Skeletal muscle satellite cell (primary cell): ENCODE data around the gene BCO2.

ENCODE experiments used
- H3K27me3 ChIP-seq: 2 replicates; pipeline ENCODE4 v1.7.0; 2013; ENCODE audit warnings: low read length; ENCODE audit not compliant: control insufficient read depth, insufficient read depth
- H3K36me3 ChIP-seq: 2 replicates; pipeline ENCODE4 v1.7.0; 2013; ENCODE audit warnings: mild to moderate bottlenecking, control low read depth, low read length; ENCODE audit not compliant: insufficient read depth
- H3K4me1 ChIP-seq: 2 replicates; pipeline ENCODE4 v1.7.0; 2013; ENCODE audit warnings: low read length; ENCODE audit not compliant: control insufficient read depth, insufficient read depth
- H3K4me2 ChIP-seq: 2 replicates; pipeline ENCODE4 v1.7.0; 2013; ENCODE audit warnings: mild to moderate bottlenecking, low read length
- H3K4me3 ChIP-seq: 2 replicates; pipeline ENCODE4 v1.7.0; 2013; ENCODE audit warnings: low read length
- H3K9ac ChIP-seq: 2 replicates; pipeline ENCODE4 v1.7.0; 2013; ENCODE audit warnings: mild to moderate bottlenecking, low read depth, low read length, moderate library complexity
- H3K9me3 ChIP-seq: replicated peaks from 2 replicates; pipeline ENCODE4 v1.7.0; 2013; ENCODE audit warnings: mild to moderate bottlenecking, control low read depth, low read length

The BCO2 gene

DNA sequence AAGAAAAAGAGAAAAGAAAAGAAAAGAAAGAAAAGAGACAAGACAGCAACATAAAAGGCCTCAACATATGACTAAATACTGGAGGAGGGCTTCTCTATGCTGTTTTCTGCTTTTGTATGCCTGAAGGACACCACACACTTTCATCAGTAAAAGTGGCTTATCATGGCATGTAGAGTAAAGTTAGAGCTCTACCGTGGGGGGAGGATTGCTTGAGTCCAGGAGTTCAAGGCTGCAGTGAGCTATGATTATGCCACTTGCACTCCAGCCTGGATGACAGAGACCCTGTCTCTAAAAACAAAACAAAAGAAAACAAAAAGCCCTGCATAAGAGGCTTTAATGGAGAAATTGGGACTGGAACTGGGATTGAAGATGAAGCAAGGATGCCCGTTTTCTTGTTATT lies 56.6 kb downstream of the BCO2 start:
- H3K4me3 ChIP-seq = no peak overlapping the region
- H3K9me3 ChIP-seq = no peaks in the 10 kb centered on the region
- H3K36me3 ChIP-seq = peaks cover 61% of the 10 kb centered on the region
- no peaks in the 10 kb centered on the region for H3K27me3 ChIP-seq
- H3K4me1 ChIP-seq = peaks cover 21% of the 10 kb centered on the region
- no peak overlapping the region for H3K4me2 ChIP-seq
- no peak overlapping the region for H3K9ac ChIP-seq

- Histone ChIP-seq H3K27me3 (no peaks in the 10 kb centered on the region), H3K9me3 (no peaks in the 10 kb centered on the region), H3K9ac (no peak overlapping the region), H3K36me3 (peaks cover 64% of the 10 kb centered on the region), H3K4me2 (no peak overlapping the region), H3K4me3 (no peak overlapping the region), H3K4me1 (no peaks in the 10 kb centered on the region)
Measured at GRCh38 chr11:112235750-112236390, 60.6 kb downstream of the BCO2 start.

GRCh38 chr11:112237451-112237850 lies 62.1 kb downstream of the BCO2 start:
- no peak overlapping the region for H3K4me2 ChIP-seq
- H3K27me3 ChIP-seq = no peaks in the 10 kb centered on the region
- H3K9ac ChIP-seq = no peak overlapping the region
- no peaks in the 10 kb centered on the region for H3K9me3 ChIP-seq
- H3K4me3 ChIP-seq = no peak overlapping the region
- H3K36me3 ChIP-seq = peaks cover 59% of the 10 kb centered on the region
- H3K4me1 ChIP-seq = no peaks in the 10 kb centered on the region

- Histone ChIP-seq H3K36me3 (peaks cover 54% of the 10 kb centered on the region), H3K9ac (no peak overlapping the region), H3K9me3 (no peaks in the 10 kb centered on the region)
Measured at GRCh38 chr11:112238041-112238440, 62.7 kb downstream of the BCO2 start.

GRCh38 chr11:112241486-112241885 lies 66.2 kb downstream of the BCO2 start:
- Histone ChIP-seq H3K9ac (no peak overlapping the region), H3K4me3 (no peak overlapping the region), H3K4me1 (no peaks in the 10 kb centered on the region), H3K4me2 (no peak overlapping the region), H3K36me3 (peaks cover 25% of the 10 kb centered on the region), H3K9me3 (no peaks in the 10 kb centered on the region), H3K27me3 (no peaks in the 10 kb centered on the region)

More at GRCh38 chr11:112238041-112238440, 62.7 kb downstream of the BCO2 start:
- Histone ChIP-seq H3K4me3 (no peak overlapping the region), H3K4me2 (no peak overlapping the region), H3K27me3 (no peaks in the 10 kb centered on the region), H3K4me1 (no peaks in the 10 kb centered on the region)

DNA sequence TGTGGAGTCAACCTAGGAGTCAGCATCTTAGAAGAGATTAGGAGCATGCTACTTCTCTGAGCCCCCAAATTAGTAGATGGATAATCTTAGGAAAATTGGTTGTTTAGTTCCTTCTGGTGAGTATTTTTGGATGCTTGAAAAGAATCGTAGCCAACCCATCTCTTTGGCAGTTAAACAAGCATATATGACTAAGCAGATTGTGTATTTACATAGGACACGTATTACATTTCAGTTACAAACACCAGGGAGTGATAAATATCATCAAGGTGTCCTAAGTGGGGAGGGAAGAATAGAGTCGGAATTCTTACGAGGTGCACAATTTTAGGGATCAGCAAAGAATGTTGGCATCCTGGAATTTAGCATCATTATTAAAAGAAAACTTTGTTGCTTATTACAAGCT lies 71.9 kb downstream of the BCO2 start:
- Histone ChIP-seq H3K9me3 (no peaks in the 10 kb centered on the region), H3K4me1 (no peaks in the 10 kb centered on the region), H3K4me3 (no peak overlapping the region), H3K4me2 (no peak overlapping the region), H3K9ac (no peak overlapping the region), H3K36me3 (no peaks in the 10 kb centered on the region), H3K27me3 (no peaks in the 10 kb centered on the region)

DNA sequence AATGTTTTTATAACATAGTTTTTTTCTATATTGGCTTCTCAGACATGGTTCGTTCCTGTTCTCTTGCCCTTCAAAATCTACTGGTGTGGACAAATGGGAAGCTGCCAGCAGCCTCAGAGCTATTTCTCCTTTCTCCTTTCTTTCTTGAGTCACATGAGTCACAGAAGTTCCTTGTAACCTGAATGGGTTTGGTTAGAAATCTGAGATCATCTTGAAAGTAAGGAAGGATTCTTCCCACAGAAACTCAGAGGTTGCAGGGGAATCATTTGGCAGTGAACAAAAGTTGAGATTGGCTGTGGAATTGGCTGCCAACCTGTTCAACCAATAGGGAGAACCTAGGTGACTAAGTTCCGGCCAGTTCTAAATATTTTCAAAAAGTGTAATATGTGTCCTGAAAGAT lies 72.9 kb downstream of the BCO2 start:
- Histone ChIP-seq H3K9ac (no peak overlapping the region), H3K4me1 (no peaks in the 10 kb centered on the region), H3K4me2 (no peak overlapping the region), H3K4me3 (no peak overlapping the region), H3K36me3 (no peaks in the 10 kb centered on the region), H3K9me3 (no peaks in the 10 kb centered on the region), H3K27me3 (no peaks in the 10 kb centered on the region)

- Histone ChIP-seq H3K36me3 (no peaks in the 10 kb centered on the region), H3K4me1 (peaks cover 3% of the 10 kb centered on the region), H3K4me3 (no peak overlapping the region), H3K27me3 (no peaks in the 10 kb centered on the region), H3K4me2 (no peak overlapping the region), H3K9me3 (no peaks in the 10 kb centered on the region), H3K9ac (no peak overlapping the region)
Measured at GRCh38 chr11:112249871-112250610, 74.7 kb downstream of the BCO2 start.

DNA sequence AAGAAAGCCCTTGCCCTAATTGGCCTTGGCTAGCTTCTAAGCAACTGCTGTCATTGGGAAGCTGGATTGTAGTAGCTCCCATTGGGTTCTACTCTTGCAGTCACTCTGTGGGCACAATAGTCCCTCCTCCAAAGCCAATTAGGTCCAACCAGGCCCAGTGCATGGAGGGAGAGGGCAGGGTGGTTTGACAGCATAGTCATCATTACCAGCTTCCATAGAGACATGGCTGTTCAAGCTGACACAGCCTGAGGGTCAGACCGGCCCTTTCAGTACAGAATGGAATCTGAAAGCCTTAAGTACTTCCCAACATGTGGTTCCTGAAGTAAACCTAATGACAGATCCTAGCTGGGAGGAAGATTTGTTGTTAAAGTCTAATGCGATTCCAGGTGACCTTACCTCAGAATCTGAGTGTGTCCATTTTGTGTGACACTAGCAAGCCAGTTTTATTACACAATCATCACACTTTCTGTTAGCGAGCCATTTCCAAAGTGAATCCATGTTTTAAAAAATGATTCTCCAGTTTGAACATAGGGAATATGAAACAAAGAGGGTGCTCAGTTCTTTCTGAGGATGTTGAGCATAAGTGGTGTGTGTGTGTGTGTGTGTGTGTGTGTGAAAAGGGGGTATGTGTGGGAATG lies 78.4 kb downstream of the BCO2 start:
- Histone ChIP-seq H3K9ac (no peak overlapping the region), H3K36me3 (no peaks in the 10 kb centered on the region), H3K9me3 (no peaks in the 10 kb centered on the region), H3K4me1 (peaks cover 15% of the 10 kb centered on the region), H3K4me2 (no peak overlapping the region), H3K4me3 (no peak overlapping the region), H3K27me3 (no peaks in the 10 kb centered on the region)

DNA sequence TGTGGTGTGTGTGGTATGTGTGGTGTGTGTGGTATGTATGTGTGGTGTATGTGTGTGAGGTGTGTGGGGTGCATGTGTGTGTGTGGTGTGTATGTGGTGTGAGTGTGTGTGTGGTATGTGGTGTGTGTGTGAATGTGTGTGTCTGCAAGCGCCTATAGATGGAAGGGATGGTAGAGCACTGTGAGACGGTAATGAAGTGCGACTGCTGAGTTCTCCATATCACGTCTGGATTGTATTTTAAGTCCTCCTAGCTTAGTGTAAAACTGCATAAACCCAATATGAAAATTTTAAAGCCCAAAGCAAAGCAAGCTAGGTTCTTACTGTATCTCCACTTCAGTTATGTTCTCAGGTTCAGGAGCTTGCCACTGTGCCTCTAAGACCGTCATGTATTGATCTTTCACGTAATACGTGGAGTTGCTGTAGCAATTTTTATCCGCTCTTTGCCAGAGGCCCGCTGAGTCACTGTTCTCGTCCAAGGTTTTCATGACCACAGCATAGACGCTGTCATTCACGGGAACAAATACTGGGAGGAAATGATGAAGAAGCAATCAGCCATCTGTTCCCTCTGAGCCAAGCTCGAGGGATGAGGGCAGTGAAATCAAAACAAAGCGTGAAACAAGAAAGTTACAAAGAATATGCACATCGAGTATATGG lies 79.9 kb downstream of the BCO2 start:
- Histone ChIP-seq H3K36me3 (no peaks in the 10 kb centered on the region), H3K27me3 (no peaks in the 10 kb centered on the region), H3K9me3 (no peaks in the 10 kb centered on the region), H3K4me2 (peak overlapping the region; percentile 56), H3K9ac (peak overlapping the region; percentile 57), H3K4me1 (peaks cover 15% of the 10 kb centered on the region), H3K4me3 (peak overlapping the region; percentile 13)

DNA sequence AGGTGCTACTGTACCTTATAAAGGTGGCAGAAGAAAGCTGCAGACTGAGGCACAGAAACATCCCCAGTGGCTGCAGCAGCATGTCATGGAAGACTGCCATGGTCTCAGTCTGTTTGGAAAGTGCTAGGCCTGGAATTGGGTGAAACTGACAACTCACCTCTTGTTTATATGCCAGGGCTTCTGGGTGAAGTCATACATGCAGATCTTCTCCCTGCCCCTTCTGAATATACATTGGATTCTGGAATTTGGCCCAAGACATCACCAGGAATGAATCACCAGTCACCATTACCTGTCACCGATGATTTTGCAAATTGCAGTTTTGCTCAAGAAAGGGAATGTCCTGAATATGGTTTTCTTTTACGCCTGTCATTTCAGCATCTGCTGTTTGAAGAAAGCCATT lies 85.2 kb downstream of the BCO2 start, which contains the start of gene PLET1:
Gene PLET1 (minus strand): TSS at position 371 of the 400 bp plus-strand sequence. CDS start 271 bp downstream, at position 100.
- H3K36me3 ChIP-seq = no peaks in the 10 kb centered on the region
- H3K4me1 ChIP-seq = peaks cover 7% of the 10 kb centered on the region
- no peak within 1 kb of the TSS for H3K4me2 ChIP-seq
- no peaks in the 10 kb centered on the region for H3K27me3 ChIP-seq
- no peak within 1 kb of the TSS for H3K4me3 ChIP-seq
- H3K9me3 ChIP-seq = no peaks in the 10 kb centered on the region
- H3K9ac ChIP-seq = no peak within 1 kb of the TSS
